GM18511 (cell line): ENCODE measurements around the gene ERC2.
A peak's percentile ranks its signal among the peaks of the same experiment; 100 is the strongest.

ENCODE experiments used
- ATAC-seq: cut with Tn5 transposase; IDR thresholded peaks from one replicate; pipeline ENCODE4 v1.9.1; 2021; ENCODE audit warnings: mild to moderate bottlenecking, moderate library complexity; ENCODE audit not compliant: unreplicated experiment

Gene ERC2

DNA sequence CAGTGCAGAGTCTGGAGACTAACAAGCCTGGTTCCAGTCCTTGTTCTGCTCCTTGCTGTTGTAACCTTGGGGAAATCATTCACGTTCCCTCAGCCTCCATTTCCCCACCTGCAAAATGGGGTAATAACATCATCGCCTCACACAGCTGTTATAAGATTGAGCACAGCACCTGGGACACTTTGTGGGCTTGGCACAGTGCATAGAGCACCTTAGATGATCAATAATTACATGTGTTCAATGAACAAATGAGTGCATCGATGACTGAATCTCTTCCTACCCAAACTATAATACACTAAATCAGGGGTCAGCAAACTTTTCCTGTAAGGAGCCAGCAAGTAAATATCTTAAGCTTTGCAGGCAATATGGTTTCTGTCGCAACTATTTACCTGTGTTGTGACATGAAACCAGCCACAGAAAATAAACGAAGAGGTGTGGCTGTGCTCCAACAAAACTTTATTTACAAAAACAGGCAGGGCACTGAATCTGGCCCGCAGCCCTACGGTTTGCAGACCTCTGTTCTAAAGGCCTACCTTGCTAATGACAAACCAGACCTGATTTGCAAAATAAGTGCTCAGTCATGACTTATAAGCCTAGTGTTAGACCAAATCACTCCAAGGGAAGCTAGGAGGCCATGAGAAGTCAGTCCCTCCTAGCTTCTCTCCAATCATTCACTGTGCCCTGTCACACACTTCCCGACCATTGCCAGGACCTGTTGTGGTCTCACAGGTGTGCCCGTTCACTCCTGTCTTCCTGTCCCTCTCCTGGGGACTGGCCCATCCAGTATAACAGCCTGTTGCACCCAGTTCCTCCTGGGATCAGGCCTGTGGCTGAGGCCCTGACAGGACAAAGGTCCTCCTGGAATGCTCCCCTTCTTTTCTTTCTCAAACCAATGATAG is 831.7 kb downstream of the ERC2 start:
- no peak for ATAC-seq

DNA sequence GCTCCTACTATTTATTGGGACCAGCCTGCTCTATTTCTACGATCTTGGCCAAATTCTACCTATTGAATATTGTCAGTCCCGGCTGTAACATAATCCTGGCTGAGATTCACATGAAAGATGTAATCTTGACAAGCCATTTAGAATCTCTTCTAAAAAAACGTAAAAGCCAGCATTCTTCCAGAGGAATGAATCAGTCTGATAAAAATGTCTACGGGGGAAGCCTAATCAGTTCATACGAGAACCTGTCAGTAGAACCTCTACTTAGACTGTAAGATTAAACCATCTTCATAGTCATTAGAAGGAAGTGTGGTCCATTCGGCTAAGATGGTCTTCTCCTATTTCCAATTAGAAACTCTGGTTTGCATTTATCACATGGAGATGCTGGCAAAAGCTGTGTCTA is 833.9 kb downstream of the ERC2 start:
- ATAC-seq, result no peak

DNA sequence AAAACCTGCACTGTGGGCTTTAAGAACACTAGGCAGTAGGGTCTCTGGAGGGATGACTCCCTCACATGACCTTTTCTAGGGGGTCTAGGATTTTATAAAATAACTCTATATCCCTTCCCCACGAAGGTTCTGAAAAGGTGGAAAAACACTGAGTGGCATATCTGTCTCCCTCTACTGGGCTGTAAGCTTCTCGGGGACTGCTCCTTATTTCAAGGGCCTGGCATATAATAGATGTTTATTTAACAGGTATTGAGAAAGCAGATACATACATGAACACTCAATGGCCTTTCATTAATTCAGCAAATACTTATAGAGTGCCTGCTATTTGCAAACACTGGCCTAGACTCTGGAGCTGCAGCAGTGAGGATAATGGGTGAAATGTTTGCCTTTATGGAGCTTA is 834.9 kb downstream of the ERC2 start:
- ATAC-seq, result no peak

DNA sequence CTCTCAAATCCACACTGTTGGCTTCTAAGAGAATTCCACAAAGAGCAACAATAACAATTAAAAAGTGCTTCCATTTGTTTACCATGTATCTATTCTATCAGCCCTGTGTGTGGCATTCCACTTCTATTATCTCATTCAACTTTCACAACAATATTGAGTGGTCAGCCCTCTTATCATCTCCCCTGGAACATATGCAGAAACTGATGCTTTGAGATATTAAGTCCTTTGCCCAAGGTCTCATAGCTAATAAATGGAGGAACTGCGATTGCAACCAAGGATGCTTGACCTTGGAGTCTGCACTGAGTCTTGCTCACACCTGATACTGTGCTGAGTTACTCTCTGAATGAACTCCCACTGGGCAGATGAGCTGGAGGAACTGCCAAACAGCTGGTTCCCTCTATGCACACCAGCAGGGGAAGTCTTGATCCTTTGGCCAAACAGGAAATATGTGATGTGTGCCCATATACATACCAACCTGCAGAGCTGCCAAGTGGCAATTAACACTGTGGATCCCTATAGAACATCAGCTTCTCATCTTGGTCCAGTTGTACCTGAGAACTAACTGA is 836.4 kb downstream of the ERC2 start:
- ATAC-seq, result peak; percentile 65

DNA sequence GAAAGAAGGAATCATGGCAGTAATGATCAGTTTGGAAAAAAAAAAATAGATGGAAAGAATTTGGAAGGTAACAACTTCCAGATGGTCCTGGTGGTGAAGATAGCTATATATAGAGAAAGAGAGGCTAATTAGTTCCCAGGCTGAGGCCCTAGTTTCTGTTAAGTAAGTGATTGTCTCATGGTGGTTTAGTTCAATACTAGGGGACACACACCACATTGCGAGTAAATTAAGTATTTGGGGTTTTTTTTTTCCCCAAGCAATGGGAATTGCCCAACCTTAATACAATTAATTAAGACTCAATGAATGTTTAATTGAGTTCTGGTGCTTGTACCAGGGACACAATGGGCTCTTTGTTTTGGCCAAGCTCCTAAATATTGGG is 837.4 kb downstream of the ERC2 start:
- no peak for ATAC-seq

DNA sequence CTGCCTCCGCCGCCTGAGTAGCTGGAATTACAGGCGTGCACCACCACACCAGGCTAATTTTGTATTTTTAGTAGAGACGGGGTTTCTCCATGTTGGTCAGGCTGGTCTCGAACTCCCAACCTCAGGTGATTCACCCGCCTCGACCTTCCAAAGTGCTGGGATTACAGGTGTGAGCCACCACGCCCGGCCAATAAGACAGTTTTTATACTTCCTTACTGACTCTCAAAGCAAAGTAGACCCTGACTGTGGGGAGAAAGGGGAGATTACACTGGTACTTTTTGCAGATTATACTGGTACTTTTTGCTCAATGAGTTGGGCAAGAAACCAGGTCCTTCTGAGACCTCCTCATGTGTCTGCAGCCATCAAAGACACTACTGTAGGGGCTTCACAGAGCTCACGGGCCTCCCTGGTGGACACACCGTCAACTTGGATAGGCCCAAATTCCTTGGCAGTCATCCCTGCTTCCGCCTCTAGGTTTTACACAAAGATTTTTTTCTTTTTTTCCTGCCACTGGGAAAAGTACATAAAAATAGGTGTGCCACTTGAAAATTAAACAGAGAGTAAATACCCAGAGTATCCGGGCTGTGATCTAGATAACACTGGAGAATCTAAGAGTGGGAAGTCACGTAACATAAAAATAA is 837.9 kb downstream of the ERC2 start:
- ATAC-seq, result no peak

DNA sequence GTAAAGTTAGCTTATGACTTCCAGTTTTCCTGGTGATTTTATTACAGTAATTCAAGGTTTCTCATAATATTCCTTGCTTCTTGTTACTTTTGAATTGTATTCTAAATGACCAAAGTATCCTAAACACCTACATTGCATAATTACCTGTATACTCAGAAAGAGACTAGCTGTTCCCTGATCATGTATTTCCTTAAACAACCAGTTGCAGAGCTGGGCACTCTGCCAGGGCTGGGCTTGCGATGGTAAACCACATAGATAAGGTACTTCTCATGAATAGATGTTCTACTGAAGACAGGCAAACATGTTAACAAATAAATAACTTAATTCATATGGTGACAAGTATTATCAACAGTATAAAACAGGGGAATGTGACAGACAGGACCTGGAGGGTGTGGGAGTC is 838.8 kb downstream of the ERC2 start:
- no peak for ATAC-seq

DNA sequence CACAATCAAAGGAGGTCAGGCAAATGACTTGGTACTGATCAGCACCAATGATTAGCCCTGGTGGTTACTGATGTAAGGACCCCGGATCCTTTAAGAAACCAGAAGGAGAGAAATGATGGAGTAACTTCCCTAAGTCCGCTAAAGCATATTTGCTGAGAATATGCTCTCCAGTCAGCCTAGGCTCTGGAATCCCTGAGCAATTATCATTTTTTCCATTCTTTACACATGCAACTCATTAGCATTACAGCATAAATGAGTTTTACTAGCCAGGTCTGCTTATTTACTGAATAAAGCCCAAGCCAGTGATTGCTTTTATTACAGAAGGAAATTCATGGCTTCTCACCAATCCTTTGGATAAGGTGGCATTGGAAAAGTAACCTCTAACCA is 842.0 kb downstream of the ERC2 start:
- no peak for ATAC-seq

DNA sequence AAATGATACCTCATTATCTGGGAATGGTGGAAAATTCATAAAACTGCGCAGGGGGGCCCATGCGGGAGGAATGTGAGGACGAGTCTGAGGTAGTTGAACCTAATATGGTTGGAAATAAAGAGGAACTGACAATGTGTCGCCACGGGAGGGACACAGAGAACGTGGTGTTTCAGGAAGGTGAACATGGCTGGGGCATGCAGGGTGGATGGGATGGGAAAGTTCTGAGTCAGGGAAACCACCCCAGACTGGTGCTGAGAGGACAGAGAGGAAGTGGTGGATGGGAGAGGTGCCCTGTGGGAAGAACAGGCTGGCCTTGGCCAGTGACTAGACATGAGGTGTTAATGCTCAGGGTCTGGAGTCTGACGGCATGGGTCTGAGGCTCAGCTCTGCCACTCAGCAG is 844.0 kb downstream of the ERC2 start:
- no peak for ATAC-seq

DNA sequence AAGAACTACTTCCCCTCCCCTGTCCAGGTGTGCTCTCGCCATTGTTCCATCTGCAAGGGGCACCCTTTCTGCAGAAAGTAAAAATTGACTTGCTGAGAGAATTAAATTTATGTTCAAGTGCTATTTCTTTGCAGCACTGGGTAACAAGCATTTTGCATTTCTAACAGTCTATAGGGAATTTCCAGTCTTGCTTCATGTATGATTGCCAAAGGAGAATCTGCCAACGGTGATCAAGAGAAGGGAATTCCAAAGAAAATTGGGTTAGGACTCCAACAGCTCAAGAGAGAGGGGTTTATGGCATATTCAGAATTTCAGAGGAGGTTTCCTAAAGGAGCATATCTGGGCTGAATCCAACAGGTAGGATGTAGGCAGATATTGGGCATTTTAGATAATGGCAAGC is 844.5 kb downstream of the ERC2 start:
- ATAC-seq, result no peak

DNA sequence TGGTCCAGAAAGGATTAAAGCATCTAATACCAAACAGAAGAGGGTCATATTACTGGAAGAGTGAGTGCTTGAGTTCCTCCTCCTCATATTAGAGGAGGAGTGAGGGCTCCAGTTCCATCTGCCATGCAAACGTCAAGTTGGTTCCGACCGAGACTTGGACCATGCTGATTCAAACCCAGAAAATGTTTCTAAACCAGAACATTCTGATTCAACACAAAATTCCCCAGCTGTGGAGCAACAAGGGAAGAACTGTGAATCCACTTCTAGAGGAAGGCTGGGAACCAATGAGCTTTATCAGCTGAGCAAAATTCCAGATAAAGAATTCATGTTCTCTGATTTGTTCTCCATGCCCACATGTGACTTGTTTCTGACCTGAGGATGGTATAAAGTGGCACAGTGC is 845.5 kb downstream of the ERC2 start:
- no peak for ATAC-seq

DNA sequence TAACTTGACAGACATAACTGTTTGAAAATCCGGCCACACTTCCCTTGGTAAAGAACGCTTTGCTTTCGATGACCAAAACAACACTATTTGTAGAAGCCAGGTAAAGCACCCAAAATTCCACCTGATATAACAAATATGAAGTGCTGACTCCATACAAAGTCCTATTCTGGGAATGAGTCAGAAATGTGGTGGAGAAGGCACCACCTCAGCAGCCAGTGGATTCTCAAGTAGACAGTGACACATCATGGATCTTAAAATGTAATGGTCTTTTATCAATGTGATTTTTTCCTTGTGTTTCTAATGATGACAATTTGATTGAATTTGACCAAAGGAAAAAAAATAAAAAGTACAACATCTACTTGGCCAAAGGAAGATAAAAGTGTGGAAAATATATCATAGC is 846.2 kb downstream of the ERC2 start:
- no peak for ATAC-seq

DNA sequence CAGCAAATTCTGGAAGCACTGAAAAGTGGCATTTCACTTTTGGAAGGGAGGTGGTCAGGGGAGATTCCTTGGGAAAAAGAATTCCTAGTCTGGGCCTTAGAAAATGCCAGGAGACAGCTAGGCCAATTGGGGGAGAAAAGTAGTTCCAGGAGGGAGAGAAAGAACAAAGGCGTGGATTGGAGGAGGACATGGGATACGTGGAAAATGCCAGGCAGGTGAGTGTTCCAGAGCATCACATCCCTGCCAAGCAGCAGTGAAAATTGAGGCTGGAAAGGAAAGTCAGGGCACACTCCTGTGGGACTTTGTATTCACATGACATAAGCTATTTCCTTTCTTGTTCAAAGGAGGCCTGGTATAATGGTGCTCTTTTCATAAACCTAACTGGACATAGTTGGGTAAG is 846.6 kb downstream of the ERC2 start:
- ATAC-seq, result no peak

DNA sequence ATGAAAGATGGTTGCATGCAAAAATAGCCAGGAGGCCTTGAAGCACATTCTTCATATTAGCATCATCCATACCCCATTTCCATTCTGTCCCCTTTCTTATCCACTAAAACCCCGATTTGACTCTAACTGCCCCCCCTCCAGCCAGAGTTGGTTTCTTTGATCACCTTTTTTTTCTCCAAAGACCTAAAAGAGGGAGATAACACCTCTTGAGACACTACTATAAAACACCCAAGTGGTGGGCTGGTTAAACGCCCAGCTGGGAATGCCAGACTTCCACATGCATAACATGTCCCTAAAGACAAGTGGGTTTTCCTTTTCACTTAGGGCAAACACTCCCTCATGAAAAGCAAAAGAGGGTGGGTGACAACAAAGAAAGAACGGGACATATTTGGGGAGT is 847.2 kb downstream of the ERC2 start:
- ATAC-seq, result no peak

DNA sequence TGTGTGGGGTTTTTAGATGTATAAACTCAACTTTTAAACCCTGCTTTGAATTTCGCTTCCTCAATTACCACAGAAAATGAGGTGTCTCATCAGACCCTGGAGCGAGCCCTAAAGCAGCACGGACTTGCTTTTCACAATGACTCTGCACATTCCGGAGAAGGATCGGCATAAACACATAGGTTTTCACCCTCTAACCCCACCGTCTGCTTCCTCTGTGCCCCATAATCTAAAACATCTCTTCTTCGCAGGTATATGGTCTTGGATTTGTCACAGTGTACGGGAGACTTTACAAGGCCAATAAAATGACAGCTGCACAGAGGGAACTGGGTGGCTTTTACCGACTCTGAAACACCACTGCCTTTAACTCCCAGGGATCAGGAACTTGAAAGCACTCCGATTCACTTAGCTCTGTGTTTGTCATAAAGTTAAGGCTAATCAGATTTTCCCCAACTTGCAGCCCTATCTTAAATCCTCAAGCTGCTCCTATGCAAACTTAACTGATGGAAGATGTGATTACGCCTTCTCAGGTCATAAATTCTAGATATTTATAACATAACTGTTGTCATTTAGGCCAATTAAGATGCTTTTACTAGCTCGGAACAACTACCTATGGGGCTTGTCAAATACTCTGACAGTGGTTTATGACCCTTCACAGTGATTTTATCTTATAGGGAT is 847.8 kb downstream of the ERC2 start:
- ATAC-seq, result peak; percentile 61

DNA sequence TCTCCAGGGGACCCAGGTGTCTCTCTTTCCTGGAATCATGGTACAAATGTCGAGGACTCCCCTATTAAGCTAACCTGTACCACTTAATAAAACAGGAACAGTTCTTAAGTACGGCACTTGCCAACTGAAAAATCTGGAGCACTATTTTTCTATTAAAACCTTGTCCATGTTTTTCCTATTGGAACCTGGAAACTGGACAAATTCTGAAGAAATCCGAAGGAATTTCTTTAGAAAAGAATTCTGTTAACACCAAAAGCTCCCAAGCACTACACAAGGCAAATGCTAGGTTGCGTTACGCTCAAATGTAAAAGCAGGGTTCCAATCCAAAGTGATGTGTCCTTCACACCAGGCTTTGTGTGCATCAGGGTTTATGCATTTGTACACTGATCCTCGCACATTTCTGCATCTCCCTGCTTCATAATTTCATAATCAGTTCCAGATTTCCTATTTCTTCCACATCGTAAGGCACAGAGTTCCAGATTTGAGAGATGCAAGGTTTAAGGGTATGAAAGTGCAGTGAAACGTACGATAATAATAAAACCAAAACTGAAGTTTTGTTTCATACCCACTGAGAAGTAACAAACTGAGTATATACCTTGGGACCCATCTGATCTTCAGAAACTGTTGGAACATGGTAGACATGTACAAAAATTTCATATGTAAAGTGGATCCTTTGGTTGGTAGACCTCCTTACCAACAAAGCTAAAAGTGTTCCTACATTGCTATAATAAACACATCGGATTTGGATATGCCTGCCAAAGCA is 849.0 kb downstream of the ERC2 start:
- peak; percentile 51 for ATAC-seq

DNA sequence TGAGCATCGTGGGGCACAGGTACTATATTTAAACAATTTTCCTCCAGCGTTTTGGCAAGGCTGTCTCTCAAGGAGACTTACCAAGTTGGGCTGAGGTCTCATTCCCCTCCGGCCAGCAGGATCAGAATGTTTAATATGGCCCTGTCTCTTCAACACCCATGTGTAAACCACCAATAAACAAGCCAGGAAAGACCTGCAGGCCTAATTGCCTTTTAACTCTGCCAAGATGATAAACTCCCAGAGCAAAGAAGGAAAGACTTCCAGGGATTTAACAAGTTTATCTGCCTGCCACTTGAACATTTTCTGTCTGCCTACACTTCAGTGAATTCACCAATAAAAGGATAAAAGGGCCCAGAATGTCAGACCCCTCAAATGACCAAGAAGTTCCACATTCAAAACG is 850.9 kb downstream of the ERC2 start:
- no peak for ATAC-seq

DNA sequence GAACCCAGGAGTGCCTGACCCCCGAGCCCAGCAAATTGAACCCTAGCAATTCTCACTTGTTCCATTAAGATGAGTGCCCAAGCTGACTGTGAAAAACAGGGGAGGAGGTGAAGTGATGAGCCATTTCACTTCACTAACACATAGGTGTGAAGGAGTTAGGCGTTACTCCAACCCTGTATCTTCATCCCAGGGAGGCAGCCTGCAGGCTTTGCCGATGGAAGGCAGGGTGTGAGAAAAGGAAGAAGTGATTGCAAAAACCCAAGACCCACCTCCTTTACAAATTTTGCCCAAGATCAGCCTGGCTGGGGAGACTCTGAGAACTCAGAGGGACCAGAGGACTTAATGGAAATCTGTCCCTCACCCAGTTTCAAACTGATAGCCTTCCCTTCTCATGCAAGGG is 851.5 kb downstream of the ERC2 start:
- ATAC-seq, result no peak

DNA sequence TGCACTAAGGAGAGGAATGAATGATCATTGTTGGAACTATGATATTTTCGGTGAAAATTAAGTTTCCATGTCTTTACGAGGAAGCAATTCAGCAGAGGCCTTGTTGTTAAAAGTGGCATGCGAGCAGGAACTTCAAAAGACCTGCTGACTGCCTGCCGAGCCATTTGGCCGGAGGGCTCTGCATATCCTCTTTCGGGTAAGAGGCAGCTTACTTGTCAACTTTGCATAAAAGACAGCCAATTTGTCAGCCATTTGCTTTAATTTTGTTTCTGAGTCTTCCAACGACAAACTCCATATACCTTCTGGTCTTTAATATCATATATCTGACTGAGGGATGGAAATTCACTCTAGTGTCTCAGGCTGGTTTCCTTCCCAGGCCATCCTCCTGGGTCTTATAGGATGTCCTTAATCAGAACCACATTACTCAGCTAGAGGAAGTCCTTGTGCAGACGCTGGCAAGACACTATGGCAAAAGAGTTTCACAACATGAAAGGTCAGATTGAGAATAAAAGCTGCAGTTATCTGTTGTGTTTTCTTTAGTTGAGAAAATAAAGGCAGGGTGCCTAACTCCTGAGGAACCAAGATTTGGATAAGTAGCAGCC is 852.5 kb downstream of the ERC2 start:
- ATAC-seq, result no peak

DNA sequence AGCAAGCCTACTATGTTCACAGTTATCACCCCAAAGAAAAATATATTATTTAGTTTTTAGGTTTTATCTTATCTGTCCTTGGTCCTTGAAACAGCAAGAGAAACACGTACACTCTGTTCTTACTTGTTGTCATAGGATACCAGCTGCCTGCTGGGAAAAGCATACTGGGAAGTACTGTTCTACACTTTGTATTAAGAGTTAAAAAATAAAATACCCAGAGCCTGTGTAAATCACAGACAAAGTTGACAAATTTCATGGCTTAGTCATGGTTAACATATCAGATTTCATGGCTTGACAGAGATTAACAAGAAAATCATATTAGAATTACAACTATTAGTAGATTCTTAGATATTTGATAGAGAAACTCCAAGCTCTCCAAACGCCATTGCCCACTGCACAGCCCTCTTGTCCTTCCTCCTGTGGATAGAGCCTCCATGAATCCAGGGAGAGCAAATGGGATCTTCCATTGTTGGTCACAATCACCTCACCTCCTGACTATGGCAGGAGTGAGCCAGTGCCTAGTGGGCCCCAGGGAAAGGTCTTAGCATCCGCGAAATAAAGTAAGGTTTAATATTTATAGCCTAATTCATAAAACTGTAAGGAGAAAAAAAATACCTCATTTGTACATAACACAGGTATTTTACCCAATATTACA is 853.1 kb downstream of the ERC2 start:
- no peak for ATAC-seq
